HK-2 (cell line): ENCODE measurements around the gene CCDC90B.
"Not testable (repeated sequence)": the region's sequence is repeated elsewhere in the genome, so short reads cannot be mapped to it uniquely, and the experiment has no call there.

Experiments used
- DNase-seq: peaks from one replicate; pipeline ENCODE4 v3.0.0-alpha.2; 2018; ENCODE audit not compliant: unreplicated experiment

The CCDC90B gene

GRCh38 chr11:83287631-83288030 lies 1.5 kb upstream of the CCDC90B start:
- DNase-seq, result no peak

- no peak for DNase-seq
Observed at GRCh38 chr11:83285151-83285770, 906 bp downstream of the CCDC90B start.

- DNase-seq, result no peak
Observed at GRCh38 chr11:83284501-83285150, 1.5 kb downstream of the CCDC90B start.

- DNase-seq, result no peak
Observed at GRCh38 chr11:83282084-83282716, 4.0 kb downstream of the CCDC90B start.

- DNase-seq, result no peak
Observed at GRCh38 chr11:83280256-83280655, 5.9 kb downstream of the CCDC90B start.

- no peak for DNase-seq
Observed at GRCh38 chr11:83278351-83278750, 7.8 kb downstream of the CCDC90B start.

- no peak for DNase-seq
Observed at GRCh38 chr11:83275888-83276641, 10.1 kb downstream of the CCDC90B start.

- no peak for DNase-seq
Observed at GRCh38 chr11:83272627-83273026, 13.5 kb downstream of the CCDC90B start.

GRCh38 chr11:83271734-83272133 lies 14.4 kb downstream of the CCDC90B start:
- not testable (repeated sequence) for DNase-seq

GRCh38 chr11:83269080-83269479 lies 17.1 kb downstream of the CCDC90B start:
- not testable (repeated sequence) for DNase-seq

GRCh38 chr11:83265331-83265730 lies 20.8 kb downstream of the CCDC90B start:
- no peak for DNase-seq

GRCh38 chr11:83259559-83259958 lies 26.6 kb downstream of the CCDC90B start:
- no peak for DNase-seq

GRCh38 chr11:83257761-83258168 lies 28.4 kb downstream of the CCDC90B start:
- peak; percentile 22 for DNase-seq

- DNase-seq, result no peak
Observed at GRCh38 chr11:83256602-83257340, 29.4 kb downstream of the CCDC90B start.

GRCh38 chr11:83255366-83255765 lies 30.8 kb downstream of the CCDC90B start:
- no peak for DNase-seq

- no peak for DNase-seq
Observed at GRCh38 chr11:83252941-83253340, 33.2 kb downstream of the CCDC90B start.

- no peak for DNase-seq
Observed at GRCh38 chr11:83252266-83252665, 33.9 kb downstream of the CCDC90B start.

- DNase-seq, result no peak
Observed at GRCh38 chr11:83249972-83250593, 36.1 kb downstream of the CCDC90B start.

GRCh38 chr11:83249445-83249844 lies 36.7 kb downstream of the CCDC90B start:
- no peak for DNase-seq

GRCh38 chr11:83241291-83241946 lies 44.7 kb downstream of the CCDC90B start:
- peak; percentile 29 for DNase-seq

- DNase-seq, result no peak
Observed at GRCh38 chr11:83238111-83238510, 48.1 kb downstream of the CCDC90B start.
